Activated T-cell treated with anti-CD3 and anti-CD28 coated beads for 48 hours (primary cell): Measurements from ENCODE around the gene GBP4.
"Not testable (repeated sequence)": the region's sequence is repeated elsewhere in the genome, so short reads cannot be mapped to it uniquely, and the experiment has no call there.

Experiments used
- DNase-seq: peaks from one replicate; pipeline ENCODE4 v3.0.0-alpha.2; 2020; ENCODE audit warnings: low read depth

The GBP4 gene

GRCh38 chr1:89198491-89199072 lies at the start of gene GBP4:
TSS of gene GBP4 (minus strand) at chr1:89198942. CDS start at chr1:89198834, 108 bp downstream.
- DNase-seq = peak; percentile 32

- no peak for DNase-seq
Observed at GRCh38 chr1:89243046-89243445, 44.3 kb upstream of the GBP4 start.

GRCh38 chr1:89221341-89221740 lies 22.6 kb upstream of the GBP4 start:
- DNase-seq = no peak

GRCh38 chr1:89219851-89220250 lies 21.1 kb upstream of the GBP4 start:
- not testable (repeated sequence) for DNase-seq

- DNase-seq = not testable (repeated sequence)
Observed at GRCh38 chr1:89218941-89219340, 20.2 kb upstream of the GBP4 start.

GRCh38 chr1:89213347-89213746 lies 14.6 kb upstream of the GBP4 start:
- no peak for DNase-seq

GRCh38 chr1:89211035-89211634 lies 12.4 kb upstream of the GBP4 start:
- no peak for DNase-seq

- no peak for DNase-seq
Observed at GRCh38 chr1:89206373-89206772, 7.6 kb upstream of the GBP4 start.

GRCh38 chr1:89203166-89203565 lies 4.4 kb upstream of the GBP4 start:
- DNase-seq = no peak

- DNase-seq = no peak
Observed at GRCh38 chr1:89201106-89201794, 2.5 kb upstream of the GBP4 start.

- no peak for DNase-seq
Observed at GRCh38 chr1:89200663-89201062, 1.9 kb upstream of the GBP4 start.

GRCh38 chr1:89199525-89200031 lies 836 bp upstream of the GBP4 start:
- no peak for DNase-seq

GRCh38 chr1:89198081-89198480 lies 661 bp downstream of the GBP4 start:
- no peak for DNase-seq

GRCh38 chr1:89195476-89195875 lies 3.3 kb downstream of the GBP4 start:
- DNase-seq = no peak

- no peak for DNase-seq
Observed at GRCh38 chr1:89191314-89191713, 7.4 kb downstream of the GBP4 start.

- no peak for DNase-seq
Observed at GRCh38 chr1:89190017-89190416, 8.7 kb downstream of the GBP4 start.

GRCh38 chr1:89179343-89179742 lies 19.4 kb downstream of the GBP4 start:
- no peak for DNase-seq

- no peak for DNase-seq
Observed at GRCh38 chr1:89176971-89177370, 21.8 kb downstream of the GBP4 start.

- no peak for DNase-seq
Observed at GRCh38 chr1:89175601-89176256, 23.0 kb downstream of the GBP4 start, which contains the start of gene GBP7. TSS of gene GBP7 (minus strand) at chr1:89176003. CDS start at chr1:89171935, 4,068 bp downstream.

GRCh38 chr1:89174491-89174890 lies 24.3 kb downstream of the GBP4 start:
- no peak for DNase-seq

GRCh38 chr1:89172468-89173143 lies 26.1 kb downstream of the GBP4 start:
- DNase-seq = no peak

GRCh38 chr1:89171067-89171438 lies 27.7 kb downstream of the GBP4 start:
- DNase-seq = no peak
